ENCODE measurements around the gene FRMD3.

FRMD3 gene

GRCh38 chr9:83327323-83327722 lies 210.9 kb downstream of the FRMD3 start:
- no peak for DNase-seq

DNA sequence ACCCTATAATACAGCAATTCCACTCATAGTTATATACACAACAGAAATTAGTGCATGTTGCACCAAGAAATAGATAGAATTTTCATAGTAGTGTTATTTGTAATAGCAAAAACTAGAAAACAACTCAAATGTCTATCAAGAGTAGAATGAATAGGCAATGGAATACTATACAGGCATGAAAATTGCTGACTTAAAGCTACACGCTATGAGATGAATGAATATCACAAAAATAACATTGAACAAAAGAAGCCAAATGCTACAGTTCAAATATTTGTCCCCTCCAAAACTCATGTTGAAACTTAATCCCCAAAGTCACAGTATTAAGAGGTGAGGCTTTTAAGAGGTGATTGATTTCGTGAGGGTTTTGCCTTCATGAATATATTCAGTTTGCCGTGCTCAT lies 215.1 kb downstream of the FRMD3 start:
- no peak for DNase-seq

DNA sequence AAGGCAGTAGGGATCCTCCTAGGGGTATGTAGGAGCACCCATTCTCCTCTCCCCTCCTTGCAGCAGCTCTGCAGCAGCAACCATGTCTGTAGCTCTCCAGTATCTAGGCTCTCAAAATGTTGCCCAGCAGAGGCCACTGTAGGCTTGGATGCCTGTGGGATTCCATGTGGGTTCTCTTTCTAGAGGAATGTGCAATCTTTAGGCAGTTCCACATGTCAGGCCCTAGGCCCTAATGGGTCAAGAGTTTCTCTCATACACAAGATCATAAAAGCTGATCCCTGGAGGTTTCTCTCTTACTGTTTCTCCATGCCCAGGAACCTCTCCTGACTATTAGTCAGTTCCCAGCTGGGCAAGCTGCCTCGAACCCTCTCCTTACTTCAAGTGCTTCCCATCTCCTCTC lies 215.8 kb downstream of the FRMD3 start:
- no peak for DNase-seq

GRCh38 chr9:83317244-83317643 lies 221.0 kb downstream of the FRMD3 start:
- no peak for DNase-seq

DNA sequence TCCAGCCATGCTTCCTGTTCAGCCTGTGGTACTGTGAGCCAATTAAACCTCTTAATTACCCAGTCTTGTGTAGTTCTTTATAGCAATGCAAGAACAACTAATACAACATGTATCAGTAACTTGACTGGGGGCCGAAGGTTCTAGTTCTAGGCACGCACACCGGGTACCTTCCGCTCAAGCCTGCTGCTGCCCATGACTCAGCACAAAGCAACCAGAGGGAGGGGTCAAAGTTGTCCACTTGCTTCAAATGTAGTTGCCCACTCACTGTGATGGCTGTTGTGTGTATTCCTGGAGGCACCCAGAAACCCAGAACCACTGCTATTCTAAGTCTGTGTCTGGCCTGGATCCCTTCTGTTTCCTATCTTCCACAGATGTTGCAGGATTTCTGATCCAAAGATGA lies 222.6 kb downstream of the FRMD3 start:
- DNase-seq: no peak

DNA sequence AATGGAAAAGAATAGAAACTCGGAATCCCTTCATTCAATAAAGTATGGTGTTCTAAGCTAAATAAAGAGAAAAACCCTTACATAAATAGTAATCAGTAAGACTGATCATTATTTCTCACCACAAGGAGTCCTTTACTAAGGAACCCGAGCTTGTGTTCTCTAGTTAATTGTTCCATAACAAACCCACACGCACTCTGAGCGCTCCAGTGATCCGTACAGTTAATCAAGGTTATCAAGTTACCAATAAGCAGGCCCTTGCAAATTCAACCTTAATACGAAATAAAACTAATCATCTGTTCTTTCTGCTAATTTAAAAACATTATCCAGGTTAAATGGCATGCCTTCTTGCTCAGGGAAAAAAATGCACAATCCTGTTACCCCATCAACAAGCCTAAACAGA lies 224.4 kb downstream of the FRMD3 start:
- no peak for DNase-seq

DNA sequence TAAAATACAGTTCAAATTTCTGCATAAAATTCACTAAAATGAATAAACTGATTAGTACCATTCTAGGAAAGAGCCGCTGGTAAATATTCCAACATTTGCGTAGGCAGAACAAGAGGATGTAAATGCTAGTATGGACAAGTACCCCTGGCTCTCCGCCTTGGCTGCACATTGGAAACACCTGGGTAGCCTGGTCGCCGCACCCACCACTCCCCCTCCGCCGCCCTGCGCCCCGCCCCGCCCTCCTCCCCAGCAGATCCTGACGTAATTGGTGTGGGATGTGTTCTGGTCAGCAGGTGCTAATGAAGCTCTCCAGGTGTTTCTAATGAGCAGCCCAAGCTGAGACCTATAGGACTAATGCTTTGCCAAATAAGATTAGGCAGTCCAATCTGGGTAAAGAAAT lies 225.7 kb downstream of the FRMD3 start:
- DNase-seq: no peak

DNA sequence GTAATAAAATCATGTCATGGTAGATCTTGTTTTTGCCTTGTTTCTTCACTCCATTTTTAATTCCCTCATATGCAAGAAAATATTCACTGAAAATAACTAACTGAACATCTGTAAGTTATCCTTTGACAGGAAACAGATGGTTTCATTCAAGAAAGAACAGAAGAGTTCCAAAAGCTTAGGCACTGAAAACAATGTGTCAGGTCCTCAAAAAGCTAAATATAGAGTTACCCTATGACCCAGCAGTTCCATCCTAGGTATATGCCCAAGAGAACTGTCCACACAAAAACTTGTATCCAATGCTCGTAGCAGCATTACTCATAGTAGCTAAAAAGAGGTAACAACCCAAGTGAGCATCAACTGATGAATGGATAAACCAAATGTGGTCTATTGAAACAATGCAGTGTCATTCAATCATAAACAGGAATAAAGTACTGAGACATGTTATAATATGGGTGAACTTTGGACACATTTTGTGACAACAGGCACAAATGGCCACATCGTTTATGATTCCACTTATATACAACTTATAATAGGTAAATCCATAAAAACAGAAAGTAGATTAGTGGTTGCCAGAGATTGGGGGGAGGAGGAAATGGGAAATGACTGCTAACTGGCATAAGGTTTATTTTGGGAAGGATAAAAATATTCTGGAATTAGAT lies 231.0 kb downstream of the FRMD3 start:
- no peak for DNase-seq

DNA sequence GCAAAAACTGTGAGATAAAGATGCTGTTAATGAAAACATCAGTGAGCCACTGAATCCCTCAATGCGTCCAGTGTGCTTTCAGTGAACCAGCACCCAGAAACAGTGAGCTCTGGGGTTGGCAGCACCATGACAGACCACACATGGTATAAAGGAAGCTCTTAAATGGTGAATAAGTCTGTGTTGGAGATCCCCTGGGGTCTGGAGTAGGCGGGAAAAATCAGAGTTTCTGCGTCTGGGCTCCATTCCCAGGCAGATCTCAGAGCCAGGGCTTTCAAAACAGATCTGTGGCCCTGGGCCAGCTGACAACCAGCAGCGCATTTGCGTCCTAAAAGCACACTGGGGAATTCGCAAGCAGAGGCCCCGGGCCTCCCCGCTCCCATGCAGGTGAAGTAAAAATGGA lies 233.5 kb downstream of the FRMD3 start:
- DNase-seq: no peak

- DNase-seq: no peak
These were observed 238.6 kb downstream of the FRMD3 start for GRCh38 chr9:83299571-83299970.

GRCh38 chr9:83299094-83299493 lies 239.1 kb downstream of the FRMD3 start:
- DNase-seq: no peak

DNA sequence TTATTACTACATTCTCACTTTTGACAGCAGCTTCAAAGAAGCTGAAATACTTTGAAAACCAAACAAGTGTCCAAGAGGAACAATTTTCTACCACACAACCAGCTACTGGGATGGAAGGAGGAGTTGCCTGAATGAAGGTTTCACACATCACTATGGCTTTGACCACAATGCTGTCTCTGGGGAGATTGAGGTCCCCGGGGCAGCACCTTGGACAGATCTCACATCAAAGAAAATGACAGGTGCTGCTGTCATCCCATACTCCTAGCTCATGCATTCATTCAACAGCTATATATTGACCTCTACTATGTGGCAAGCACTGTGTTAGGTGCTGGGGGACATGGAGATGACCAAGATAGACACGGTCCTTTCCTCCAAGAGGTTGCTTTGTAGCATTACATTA lies 242.1 kb downstream of the FRMD3 start:
- no peak for DNase-seq

DNA sequence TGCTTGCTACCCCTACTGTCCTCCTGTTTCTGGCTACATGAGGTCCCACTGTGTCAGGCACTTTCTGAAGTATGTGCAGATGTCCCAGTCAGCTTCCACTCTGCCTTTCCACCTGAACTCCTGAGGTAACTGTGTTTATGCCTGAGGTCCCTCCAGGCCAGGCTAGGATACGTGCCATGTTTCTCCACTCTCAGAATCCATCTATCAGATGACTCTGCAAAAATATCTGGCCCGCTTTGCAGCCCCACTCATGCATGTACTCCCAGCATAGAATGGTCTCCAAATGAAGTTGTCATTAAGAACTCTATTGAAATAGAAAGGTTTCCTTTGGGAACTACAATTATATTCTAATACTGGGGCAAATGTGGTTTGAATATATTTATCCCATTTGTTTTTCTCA lies 243.4 kb downstream of the FRMD3 start:
- no peak for DNase-seq

GRCh38 chr9:83291196-83291595 lies 247.0 kb downstream of the FRMD3 start:
- DNase-seq: no peak

DNA sequence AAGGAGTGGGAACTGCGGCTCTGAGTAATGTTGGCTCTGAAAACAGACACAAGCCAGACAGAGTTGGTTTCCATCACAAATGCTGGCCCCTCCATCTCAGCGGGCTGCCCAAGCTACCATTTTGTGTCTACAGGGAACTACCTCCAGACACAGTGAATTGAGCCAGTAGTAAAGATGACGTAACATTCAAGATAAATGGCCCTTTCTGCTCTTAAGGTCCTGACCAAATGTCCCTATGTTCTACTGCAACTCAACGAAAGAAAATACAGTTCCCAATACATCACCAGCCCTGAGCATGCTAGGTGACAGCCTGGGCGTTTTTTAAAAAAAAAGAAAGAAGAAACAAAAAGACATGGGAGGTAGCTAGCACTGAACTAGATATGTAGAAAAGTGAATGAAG lies 247.5 kb downstream of the FRMD3 start:
- DNase-seq: no peak

DNA sequence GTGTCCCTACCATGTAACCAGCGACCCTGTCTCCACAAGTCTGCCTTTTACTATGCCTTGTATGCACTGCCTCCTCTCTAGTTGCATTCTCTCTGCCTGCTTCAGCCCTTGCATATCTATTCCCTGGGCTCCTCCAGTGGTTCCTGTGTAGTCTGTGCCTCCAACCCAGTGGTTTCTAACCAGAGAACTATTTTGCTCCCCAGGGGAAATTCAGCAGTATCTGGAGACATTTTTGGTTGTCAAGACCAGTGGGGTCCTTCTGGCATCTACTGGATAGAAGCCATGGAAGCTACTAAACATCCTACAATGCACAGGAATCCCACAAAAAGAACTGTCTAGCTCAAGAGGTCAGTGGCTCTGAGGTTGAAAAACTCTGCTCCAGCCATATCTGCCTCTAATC lies 251.2 kb downstream of the FRMD3 start:
- DNase-seq: no peak

GRCh38 chr9:83285445-83286225 lies 252.6 kb downstream of the FRMD3 start:
- DNase-seq: no peak

DNA sequence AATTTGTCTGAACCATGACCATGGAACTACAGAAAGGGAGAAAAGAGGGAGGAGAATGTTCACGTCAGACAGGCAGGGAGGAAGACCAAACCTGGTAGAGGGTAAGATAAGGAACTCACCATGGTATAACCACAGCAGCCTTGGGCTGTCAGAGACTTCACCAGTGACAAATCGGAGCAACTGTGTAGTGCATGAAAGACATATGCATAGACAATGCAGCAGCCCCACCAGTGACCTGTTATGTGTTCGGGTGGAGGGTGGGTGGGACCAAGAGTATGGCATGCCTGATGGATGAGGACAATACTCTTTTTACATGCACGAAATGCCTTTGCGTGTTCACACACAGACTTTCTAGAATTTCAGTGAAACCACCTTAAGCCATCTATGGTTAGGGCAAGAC lies 253.5 kb downstream of the FRMD3 start:
- DNase-seq: no peak

- no peak for DNase-seq
These were observed 254.7 kb downstream of the FRMD3 start for GRCh38 chr9:83283528-83283927.

DNA sequence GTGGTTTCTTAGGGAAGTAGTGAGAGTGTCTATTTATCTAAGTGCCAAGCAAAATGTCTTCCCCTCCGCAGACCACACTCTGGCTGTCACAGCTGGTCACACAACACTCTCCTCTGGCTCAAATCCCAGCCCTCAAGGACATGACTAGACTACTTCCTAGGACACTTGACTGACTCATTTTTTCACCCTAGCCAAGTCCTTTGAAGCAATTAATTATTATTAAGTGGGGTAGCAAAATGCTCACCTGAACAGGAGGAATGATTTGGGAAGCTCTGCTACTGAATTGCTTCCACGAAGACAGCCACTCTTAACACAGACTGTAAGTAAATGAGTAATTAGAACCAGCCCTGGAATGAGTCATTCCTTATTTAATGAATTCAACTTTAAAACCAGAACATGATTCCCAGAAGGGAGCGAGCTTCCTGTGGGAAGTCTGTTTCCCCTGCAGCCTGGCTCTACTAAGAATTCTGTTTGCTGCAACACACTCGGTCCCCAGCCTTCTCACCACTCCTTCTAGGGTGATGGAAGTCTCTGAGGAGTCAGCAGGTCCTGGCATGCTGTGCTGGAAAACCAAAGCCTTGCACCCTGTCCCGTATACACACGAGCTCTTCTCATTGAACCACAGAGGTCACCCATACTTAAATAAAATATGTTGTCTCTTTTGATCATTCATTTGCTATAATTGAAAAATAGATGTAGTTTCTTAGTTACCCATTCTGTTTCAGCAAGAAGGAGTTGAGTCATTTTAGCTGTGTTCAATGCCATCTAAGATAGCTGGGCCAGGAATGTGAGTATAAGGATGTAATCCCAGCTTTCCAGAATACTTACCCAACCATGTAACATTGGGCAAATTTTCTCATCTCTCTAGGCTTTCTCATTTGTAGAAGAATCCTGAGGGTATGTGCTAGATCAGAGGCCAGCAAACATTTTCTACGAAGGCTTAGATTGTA lies 256.6 kb downstream of the FRMD3 start:
- DNase-seq: no peak

- DNase-seq: no peak
These were observed 257.4 kb downstream of the FRMD3 start for GRCh38 chr9:83280790-83281189.

GRCh38 chr9:83280268-83280667 lies 257.9 kb downstream of the FRMD3 start:
- no peak for DNase-seq

DNA sequence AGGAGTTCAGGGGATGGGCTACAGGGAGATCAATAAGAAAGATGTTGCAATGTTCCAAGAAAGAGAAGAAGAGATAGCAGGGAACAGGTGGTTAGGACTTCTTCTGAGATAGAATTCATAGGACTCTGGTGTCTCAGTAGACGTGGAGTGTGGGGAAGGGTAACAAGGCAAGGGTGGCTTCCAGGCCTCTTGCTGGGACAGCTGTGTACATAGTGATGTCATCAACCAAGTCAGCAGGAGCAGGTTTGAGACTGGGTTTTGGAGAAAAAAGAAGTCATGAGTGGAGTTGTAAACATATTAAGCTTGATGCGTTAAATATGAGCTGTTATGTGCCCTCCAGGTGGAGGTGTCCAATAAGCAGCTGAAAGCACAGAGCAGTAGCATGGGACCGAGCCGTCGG lies 263.4 kb downstream of the FRMD3 start:
- DNase-seq: no peak

DNA sequence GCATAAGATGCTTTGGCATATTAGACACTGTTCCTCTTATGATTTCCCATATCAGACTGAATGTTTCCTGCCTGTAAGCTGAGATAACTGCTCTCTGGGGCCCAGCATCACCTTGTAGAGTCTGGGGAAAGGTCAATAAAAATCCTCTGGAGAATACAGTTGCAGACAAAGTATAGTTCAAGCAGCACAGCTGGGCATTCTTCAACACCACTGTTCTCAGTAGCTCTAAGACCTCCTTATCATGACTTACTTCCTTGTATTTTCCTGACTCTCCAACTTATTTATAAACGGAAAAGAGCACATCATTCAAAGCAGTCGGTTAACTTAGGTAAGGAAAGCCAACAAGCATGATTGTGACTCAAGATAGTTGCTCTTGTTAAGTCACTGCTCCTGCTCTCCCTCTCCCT lies 266.5 kb downstream of the FRMD3 start:
- DNase-seq: no peak

Data from stimulated activated CD4-positive, alpha-beta T cell treated with anti-CD3 and anti-CD28 coated beads, Interleukin-4, amount 100 ng/mL, for 4 hours (primary cell).